ENCODE results near the gene EDAR.
A peak's percentile ranks its signal among the peaks of the same experiment; 100 is the strongest.

Gene EDAR

GRCh38 chr2:108988796-108989713, at the start of gene EDAR:
Gene EDAR (minus strand): TSS chr2:108989220. CDS start chr2:108931014, 58,206 bp downstream.
- no peak for DNase-seq (ENCODE audit: low read depth in 2 of 2)

- DNase-seq (ENCODE audit: low read depth in 2 of 2): no peak
These were observed 44.2 kb upstream of the EDAR start for GRCh38 chr2:109033171-109033570.

- DNase-seq (ENCODE audit: low read depth in 2 of 2): no peak
These were observed 43.3 kb upstream of the EDAR start for GRCh38 chr2:109032229-109032820.

- DNase-seq (ENCODE audit: low read depth in 2 of 2): peak; percentile 39 to 40
These were observed 42.6 kb upstream of the EDAR start for GRCh38 chr2:109031476-109032228.

GRCh38 chr2:109030870-109031475, 42.0 kb upstream of the EDAR start:
- no peak for DNase-seq (ENCODE audit: low read depth in 2 of 2)

GRCh38 chr2:109029490-109030201, 40.6 kb upstream of the EDAR start:
- DNase-seq (ENCODE audit: low read depth in 2 of 2): no peak

- DNase-seq (ENCODE audit: low read depth in 2 of 2): no peak
These were observed 39.9 kb upstream of the EDAR start for GRCh38 chr2:109028738-109029489.

GRCh38 chr2:109028277-109028676, 39.3 kb upstream of the EDAR start:
- DNase-seq (ENCODE audit: low read depth in 2 of 2): no peak

GRCh38 chr2:109027702-109028101, 38.7 kb upstream of the EDAR start:
- DNase-seq (ENCODE audit: low read depth in 2 of 2): no peak

- no peak for DNase-seq (ENCODE audit: low read depth in 2 of 2)
These were observed 35.5 kb upstream of the EDAR start for GRCh38 chr2:109024477-109024876.

GRCh38 chr2:109021895-109022300, 32.9 kb upstream of the EDAR start:
- DNase-seq (ENCODE audit: low read depth in 2 of 2): no peak

GRCh38 chr2:109020217-109020637, 31.2 kb upstream of the EDAR start:
- DNase-seq (ENCODE audit: low read depth in 2 of 2): no peak

- DNase-seq (ENCODE audit: low read depth in 2 of 2): no peak
These were observed 29.4 kb upstream of the EDAR start for GRCh38 chr2:109018452-109018851.

- no peak for DNase-seq (ENCODE audit: low read depth in 2 of 2)
These were observed 28.0 kb upstream of the EDAR start for GRCh38 chr2:109017017-109017416.

- DNase-seq (ENCODE audit: low read depth in 2 of 2): no peak
These were observed 27.4 kb upstream of the EDAR start for GRCh38 chr2:109016376-109016775.

- no peak for DNase-seq (ENCODE audit: low read depth in 2 of 2)
These were observed 25.5 kb upstream of the EDAR start for GRCh38 chr2:109014476-109014875.

GRCh38 chr2:109013051-109013450, 24.0 kb upstream of the EDAR start:
- DNase-seq (ENCODE audit: low read depth in 2 of 2): no peak

- DNase-seq (ENCODE audit: low read depth in 2 of 2): no peak
These were observed 21.0 kb upstream of the EDAR start for GRCh38 chr2:109009920-109010610.

- DNase-seq (ENCODE audit: low read depth in 2 of 2): no peak
These were observed 18.0 kb upstream of the EDAR start for GRCh38 chr2:109006971-109007370.

- no peak for DNase-seq (ENCODE audit: low read depth in 2 of 2)
These were observed 16.7 kb upstream of the EDAR start for GRCh38 chr2:109005686-109006204.

All from stimulated activated CD8-positive, alpha-beta memory T cell treated with anti-CD3 and anti-CD28 coated beads, Interleukin-15, amount 100 ng/mL, for 48 hours (primary cell).